WTC11 (cell line): ENCODE results near the gene SLC47A2.

Experiments used
- SMAD3 ChIP-seq: sonication (generic); formaldehyde crosslinking; IDR thresholded peaks from 2 replicates; pipeline ENCODE4 v1.8.0; 2022; ENCODE audit warnings: missing genetic modification reagents, mild to moderate bottlenecking, borderline replicate concordance
- TF ChIP-seq, protein P1 (sequence below): fragments of 200-600 bp; IDR thresholded peaks from 2 replicates; pipeline ENCODE4 v1.8.0; 2022; ENCODE audit warnings: antibody characterized with exemption

DNA sequence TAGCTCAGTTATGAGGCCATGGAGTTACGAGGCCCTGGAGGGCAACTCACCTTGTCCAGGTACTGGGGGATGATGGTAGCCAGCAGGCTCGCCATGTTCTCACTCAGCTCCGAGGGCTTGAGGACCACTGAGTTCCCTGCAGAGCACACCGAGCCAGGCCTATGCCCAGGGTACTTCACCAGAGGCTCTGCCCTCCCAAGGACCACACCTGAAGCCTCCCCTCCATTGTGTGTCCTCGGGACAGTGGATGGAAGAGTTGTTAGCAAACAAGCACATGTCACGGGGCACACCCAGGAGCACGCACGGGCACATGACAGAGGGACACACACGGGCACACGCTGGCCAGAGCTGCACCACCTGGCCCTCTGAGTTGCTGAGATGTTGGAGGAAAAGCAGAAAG, 26.1 kb upstream of the SLC47A2 start:
- no peak for TF ChIP-seq SMAD3 (CRISPR knock-in tag)
- TF ChIP-seq, protein P1, sequence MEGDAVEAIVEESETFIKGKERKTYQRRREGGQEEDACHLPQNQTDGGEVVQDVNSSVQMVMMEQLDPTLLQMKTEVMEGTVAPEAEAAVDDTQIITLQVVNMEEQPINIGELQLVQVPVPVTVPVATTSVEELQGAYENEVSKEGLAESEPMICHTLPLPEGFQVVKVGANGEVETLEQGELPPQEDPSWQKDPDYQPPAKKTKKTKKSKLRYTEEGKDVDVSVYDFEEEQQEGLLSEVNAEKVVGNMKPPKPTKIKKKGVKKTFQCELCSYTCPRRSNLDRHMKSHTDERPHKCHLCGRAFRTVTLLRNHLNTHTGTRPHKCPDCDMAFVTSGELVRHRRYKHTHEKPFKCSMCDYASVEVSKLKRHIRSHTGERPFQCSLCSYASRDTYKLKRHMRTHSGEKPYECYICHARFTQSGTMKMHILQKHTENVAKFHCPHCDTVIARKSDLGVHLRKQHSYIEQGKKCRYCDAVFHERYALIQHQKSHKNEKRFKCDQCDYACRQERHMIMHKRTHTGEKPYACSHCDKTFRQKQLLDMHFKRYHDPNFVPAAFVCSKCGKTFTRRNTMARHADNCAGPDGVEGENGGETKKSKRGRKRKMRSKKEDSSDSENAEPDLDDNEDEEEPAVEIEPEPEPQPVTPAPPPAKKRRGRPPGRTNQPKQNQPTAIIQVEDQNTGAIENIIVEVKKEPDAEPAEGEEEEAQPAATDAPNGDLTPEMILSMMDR = no peak
